Activated CD8-positive, alpha-beta memory T cell treated with anti-CD3 and anti-CD28 coated beads for 48 hours (primary cell): ENCODE measurements around the gene SLC6A9.

Experiments
- DNase-seq, 3 experiments: peaks; one replicate each; pipeline ENCODE4 v3.0.0-alpha.2; 2020; ENCODE audit warnings: low read depth in 2 of 3, low spot score in 2 of 3

SLC6A9 gene

DNA sequence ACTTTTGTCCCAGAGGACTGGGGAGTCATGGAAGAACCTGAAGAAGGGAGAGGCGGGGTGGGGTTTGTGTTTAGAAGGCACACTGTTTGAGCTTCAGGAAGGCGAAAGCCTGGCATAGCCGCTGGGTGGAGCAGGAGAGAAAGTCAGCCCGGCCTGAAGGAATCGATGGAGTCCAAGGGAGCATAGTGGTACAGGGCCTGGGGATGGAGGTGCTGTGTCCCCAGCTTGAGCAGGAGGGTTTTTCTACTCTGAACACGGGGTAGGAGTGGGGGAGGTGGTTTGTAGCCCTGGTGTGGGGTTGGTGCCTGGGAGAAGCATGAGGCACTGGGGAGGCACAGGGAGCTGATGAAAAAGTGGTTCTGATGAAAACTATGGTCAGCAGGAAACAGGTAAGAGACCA is 44.5 kb downstream of the SLC6A9 start:
- no peak for DNase-seq

DNA sequence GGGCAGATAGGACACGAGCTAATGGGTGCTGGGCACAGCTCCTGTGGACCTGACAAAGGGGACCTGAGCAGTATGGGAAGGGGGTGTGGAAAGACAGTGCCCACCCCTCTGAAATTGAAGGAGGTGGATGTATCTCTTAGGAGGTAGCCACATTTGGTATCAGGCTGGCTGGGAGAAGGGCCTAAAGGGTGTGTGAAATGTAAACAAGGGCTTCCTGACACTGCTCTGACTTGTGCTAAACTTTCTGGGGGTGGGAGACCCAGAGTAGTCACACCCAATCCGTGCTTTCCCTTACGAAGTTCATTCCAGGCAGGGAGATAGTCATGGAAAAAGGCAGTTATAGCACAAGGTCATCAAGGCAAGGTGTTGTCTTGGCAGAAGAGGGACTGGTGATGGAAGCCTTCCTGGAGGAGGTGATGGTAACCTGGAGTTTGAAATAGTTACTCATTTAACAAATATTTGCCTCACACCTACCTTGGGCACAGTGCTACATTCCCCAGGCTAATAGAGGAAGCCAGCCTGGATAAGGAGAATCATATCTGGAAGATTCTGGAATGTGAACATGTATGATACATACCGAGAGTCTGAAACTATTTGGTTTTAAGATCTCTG is 45.2 kb downstream of the SLC6A9 start:
- DNase-seq, result no peak

DNA sequence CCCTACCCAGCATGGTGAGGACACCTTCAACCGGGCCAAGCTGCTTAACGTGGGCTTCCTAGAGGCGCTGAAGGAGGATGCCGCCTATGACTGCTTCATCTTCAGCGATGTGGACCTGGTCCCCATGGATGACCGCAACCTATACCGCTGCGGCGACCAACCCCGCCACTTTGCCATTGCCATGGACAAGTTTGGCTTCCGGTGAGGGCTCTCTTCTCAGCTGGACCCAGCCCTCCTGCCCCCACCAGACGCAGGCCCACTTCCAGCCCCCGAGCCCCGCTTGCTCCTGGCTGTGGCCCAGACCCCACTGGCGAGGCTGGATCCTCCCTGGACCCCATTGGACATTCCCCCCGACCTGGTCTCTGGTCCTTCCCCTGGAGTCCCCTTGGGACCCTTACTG is 46.4 kb downstream of the SLC6A9 start:
- DNase-seq, result no peak

DNA sequence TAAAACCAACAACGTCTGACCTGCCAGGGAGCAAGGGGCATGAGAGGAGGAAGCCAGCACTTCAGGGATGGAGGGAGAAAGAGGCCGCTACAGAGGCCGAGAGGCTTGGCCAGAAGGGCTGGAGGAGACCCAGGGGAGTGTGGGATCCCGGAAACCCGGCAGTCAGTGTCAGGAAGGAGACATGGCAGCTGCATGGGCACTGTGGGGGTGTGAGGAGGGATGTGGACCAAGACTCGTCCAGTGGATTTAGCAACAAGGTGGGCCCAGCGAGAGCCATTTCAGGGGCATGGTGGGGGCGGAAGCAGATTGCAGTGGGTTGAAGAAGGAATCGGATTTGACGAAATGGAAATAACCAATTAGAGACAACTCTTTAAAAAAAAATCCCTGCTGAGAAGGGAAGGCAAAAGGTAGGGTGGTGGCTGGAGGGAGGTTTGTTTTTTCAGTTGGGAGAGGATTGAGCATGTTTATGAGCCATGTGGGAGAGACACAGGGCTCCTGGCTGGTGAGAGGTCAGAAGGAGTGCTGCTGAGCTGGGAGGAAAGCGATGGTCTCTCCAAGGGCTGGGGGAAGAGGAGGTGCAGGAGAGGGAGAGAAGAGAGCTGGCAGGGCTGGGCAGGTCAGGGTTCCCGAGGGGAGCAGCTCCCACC is 47.9 kb downstream of the SLC6A9 start:
- no peak for DNase-seq

DNA sequence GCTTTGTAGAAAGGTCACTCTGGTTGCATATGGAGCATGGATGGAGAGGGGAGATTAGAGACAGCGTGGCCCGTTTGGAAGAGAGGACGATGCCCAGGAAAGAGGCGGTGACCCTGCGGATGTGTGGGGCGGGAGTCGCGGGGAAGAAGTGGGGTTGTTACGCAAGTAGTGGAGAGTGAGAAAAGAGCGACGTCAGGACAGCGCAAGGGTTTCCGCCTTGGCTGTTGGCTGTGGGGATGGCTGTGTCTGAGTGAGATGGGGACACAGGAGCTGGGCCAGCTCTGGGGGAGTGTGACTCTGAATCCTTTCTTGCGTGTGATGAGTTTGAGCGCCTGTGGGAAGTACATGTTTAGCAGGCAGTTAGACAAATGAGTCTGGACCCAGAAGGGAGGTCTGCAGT is 48.5 kb downstream of the SLC6A9 start:
- no peak for DNase-seq

DNA sequence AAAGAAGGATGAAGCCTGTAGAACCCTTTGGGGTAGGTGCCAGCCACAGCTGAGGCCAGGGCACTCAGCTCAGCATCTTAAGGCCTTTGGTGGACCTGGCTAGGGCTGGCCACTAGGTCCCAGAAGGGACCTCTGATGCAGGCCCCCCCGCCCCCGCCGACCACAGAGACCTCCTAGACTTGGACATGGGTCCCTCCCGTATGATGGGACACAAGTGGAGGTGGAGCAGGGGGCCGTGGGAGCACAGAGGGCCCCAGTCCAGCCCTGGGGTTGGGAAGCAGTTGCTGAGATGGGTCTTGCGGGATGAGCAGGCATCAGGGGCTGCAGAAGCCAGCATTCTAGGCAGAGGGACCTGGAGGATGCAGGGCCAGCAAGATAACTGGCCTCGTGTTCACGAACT is 49.0 kb downstream of the SLC6A9 start:
- DNase-seq, result no peak

DNA sequence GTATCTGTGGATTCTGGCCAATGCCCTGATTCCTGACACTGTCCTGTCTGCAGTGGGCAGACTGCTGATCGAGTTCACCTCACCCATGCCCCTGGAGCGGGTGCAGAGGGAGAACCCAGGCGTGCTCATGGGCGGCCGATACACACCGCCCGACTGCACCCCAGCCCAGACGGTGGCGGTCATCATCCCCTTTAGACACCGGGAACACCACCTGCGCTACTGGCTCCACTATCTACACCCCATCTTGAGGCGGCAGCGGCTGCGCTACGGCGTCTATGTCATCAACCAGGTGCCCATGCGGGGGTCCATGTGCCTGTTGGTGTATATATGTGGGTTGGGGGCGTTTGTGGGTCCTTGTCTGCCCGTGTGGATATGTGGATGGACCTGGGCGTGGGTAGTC is 49.6 kb downstream of the SLC6A9 start:
- DNase-seq, result no peak

DNA sequence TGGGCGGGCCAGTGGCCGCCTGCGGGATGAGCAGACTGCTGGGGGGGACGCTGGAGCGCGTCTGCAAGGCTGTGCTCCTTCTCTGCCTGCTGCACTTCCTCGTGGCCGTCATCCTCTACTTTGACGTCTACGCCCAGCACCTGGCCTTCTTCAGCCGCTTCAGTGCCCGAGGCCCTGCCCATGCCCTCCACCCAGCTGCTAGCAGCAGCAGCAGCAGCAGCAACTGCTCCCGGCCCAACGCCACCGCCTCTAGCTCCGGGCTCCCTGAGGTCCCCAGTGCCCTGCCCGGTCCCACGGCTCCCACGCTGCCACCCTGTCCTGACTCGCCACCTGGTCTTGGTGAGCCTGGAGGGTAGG is 50.1 kb downstream of the SLC6A9 start:
- DNase-seq, result no peak

DNA sequence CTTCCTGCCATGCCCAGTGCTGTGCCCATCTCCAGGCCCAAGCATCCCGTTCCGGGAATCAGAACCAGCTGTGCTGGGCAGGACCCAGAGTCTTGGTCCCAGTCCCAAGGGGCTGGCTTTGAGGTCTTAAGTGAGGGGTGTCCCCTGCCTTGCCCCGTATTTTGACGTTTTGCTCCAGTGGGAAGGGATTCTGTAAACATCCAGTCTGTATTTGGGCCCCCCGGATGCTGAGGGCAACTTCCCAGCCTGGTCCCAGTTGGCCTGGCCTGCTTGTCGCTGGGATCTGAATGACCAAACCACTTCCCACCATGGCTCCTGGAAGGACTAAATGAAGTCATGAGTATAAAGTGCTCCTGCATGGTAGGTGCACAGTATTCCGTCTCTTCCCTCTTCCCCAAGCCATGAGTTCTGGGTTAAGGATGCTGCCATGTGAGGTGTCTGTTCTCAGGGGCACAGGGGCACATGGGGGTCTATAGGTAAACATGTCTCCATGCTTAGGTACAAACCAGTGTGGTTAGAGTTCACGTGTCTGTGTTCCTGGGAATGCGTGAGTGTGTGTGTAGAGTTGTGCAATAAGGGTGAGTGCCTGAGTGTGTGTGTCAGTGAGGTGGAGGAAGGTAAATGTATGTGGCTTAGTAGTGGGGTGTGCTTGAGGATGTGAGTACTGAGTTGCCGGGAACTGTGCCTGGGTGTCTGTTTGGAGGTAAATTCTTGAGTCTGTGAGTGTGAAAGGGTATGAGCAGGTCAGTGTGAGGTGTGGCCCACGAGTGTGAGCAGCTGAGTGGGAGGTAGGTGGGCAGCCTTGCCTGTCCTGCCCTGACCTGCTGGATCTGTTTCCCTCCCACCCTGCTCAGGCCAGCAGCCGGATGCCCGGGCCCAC is 50.8 kb downstream of the SLC6A9 start:
- no peak for DNase-seq

DNA sequence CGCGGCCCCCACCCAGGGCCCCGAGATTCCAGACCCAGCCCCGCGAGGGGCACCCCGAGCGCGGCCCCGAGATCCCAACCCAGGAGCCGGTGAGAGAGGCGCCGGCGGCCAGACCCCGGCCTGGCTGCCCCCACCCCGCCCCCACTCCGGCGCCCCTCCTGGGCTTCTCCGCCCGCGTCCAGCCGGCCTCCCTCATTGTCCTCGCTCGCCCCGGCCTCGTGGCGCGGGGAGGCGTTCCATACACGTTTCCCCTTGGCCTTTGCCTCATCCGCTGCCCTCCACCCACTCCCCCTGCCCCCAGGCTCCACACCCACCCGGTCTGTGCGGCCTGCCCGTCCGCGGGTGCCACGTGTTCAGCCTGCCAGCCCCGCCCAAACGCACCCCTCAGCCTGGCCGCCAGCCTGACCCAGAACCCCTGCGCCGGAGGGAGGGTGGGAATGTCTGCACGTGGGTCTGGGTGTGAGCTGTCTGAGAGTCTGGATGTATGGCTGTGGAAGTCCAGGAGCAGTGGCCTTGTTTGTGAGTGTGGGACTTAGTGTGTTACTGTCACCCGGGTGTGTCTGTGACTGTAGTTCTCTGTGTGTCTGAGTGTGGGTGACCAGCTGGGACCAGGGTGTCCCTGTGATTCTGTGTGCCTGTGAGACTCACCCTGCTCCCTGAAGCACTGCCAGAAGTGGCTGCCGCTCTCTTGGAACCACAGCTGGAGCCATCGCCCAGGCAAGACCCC is 51.6 kb downstream of the SLC6A9 start:
- no peak for DNase-seq

DNA sequence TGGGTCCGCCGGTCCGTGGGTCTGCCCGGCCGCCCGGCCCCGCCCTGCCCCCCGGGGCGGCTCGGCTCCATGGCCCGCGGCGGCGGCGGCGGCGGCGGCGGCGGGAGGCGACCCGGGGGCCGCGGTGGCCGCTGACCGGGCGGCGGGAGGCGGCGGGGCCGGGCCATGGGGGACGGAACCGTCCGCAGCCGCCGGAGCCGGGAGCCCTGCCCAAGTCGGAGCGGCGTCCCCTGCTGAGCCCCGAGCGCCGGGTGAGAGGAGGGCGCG is 52.1 kb downstream of the SLC6A9 start:
- no peak for DNase-seq

DNA sequence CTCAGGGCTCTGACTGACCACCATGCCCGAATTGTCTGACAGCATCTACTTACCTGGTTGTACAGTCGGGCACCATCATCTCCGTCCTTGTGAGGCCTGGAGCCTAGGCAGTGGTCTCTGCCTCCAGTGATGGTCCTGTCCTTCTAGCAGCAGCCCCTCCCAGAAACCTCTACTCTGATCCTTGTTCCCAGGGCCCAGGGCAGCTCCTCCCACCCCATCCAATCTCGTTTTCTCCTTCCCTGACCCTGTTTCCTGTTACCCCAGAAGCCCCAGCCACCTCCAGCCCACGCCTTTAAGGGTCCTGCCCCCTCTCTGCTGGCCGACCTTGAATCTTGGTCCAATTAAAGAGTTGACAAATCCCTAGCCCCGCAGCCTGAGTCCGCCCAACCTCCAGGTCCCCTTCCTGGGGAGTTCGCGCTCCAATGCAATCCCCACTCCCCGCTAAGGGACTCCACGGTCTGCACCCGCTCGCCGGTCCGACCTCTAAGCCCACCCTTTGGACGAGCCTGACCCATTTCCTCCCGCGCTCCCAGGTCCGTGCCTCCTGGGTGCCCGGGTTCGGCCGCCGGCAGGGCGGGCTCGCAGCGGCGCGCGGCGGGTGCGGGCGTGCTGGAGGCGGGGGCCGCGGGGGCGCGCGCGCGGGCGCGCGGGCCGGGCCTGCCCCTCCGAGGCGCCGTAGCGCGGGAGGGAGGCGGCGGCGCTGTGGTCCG is 52.6 kb downstream of the SLC6A9 start, which contains the start of gene B4GALT2:
B4GALT2 (plus strand) TSS at position 660 of the 710 bp plus-strand sequence. CDS start 1,951 bp downstream, outside the sequence.
- DNase-seq, result peak in 1 of 3 experiments; percentile 38

DNA sequence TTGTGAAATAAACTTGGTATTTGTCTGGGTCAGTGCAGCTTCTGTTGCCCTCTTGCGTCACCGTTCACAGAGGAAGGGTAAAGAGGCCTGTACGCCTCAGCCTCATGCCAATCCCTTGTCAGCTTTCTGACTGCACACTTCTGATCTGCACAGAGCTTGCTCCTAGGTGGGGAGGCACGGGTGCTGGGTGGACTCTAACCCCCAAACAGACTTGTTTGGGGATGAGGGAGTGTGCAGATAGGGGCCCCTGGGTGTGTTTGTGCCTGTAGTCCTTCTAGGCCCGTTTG is 53.1 kb downstream of the SLC6A9 start:
- DNase-seq, result no peak

DNA sequence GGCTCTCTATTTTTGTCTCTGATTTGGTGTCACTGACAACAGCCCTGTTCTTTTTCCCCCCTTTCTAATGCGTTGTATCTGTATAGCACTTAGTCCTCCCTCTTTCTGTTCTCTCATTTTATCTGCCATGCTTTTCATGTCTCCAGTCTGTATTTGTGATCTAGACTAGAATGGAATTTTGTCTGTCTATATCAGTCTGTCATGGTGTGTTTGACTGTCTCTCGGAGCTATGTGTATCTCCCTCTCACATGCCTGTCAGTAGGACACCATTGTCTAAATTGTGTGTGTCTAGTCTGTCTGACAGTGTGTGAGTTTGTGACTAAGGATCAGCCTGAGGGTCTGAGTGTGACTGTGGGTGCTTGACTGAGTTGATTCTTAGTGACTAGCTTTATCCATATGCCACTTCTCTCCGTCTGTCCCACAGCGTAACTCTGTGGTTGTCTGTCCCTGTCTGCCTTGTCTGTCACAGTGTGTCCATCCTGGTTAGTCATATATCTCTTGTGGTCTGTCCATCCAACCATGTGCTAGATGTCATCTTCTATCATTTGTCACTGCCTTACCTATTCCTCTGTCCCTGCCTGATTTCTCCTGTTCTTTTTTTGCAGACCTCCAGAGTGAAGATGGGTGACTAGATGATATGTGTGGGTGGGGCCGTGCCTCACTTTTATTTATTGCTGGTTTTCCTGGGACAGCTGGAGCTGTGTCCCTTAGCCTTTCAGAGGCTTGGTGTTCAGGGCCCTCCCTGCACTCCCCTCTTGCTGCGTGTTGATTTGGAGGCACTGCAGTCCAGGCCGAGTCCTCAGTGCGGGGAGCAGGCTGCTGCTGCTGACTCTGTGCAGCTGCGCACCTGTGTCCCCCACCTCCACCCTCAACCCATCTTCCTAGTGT is 53.6 kb downstream of the SLC6A9 start:
- DNase-seq, result no peak

DNA sequence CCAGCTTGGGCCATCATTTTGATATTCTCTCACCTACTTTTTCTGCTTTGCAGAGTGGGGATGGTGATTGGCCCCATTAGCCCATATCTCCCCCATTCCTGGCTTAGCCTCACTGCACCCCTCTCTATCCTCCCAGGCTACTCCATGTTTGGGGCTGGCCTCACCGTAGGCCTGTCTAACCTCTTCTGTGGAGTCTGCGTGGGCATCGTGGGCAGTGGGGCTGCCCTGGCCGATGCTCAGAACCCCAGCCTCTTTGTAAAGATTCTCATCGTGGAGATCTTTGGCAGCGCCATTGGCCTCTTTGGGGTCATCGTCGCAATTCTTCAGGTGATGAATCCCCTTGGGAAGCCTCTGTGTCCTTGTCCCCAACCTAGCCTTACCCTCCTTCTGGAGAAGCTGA is 54.4 kb downstream of the SLC6A9 start:
- DNase-seq, result no peak

DNA sequence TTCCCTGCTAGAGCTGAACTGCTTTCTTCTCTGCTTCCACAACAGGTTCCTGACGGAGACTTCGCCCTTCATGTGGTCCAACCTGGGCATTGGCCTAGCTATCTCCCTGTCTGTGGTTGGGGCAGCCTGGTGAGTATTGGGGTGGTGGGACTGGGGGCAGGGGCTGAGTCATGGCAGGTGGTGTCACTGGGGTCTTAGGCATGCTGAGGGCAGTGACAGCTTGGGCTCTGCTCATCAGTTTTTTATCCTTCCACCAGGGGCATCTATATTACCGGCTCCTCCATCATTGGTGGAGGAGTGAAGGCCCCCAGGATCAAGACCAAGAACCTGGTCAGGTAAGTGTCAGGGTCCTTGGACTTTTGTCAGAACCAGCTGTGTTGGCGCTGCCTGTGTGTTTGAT is 55.2 kb downstream of the SLC6A9 start:
- DNase-seq, result no peak

DNA sequence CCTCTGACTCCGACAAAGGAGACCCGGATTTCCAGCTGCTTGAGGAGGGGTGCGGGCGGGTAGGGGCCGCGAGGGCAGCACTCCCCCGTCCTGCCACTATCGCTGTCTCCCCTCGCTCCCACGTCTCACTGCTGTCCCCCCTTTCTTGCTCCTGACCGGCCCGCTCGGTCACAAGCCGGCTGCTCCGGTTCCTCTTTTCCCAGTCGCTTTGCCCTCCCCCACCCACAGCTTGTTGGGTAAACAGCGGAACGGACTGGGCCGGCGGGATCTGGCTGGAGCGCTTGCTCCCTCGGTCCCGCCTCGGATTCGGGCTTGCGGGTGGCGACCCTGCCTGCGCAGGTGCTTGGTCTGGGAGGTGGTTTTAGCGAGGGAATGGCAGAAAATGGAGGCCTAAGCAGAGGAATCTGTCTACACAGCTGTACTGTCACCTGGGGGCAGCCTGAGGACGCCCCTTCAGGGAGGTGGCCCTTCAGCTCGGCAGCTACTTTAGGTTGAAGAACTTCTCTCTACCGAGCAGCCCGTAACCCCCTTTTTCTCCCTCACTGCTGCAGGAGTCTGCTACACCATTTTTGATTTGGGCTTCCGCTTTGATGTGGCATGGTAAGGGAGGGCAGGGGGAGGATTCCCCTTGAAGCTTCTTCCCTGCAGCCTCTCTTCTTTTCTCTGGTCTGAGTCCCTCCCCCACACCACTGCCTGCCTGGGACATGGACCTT is 55.9 kb downstream of the SLC6A9 start:
- no peak for DNase-seq

DNA sequence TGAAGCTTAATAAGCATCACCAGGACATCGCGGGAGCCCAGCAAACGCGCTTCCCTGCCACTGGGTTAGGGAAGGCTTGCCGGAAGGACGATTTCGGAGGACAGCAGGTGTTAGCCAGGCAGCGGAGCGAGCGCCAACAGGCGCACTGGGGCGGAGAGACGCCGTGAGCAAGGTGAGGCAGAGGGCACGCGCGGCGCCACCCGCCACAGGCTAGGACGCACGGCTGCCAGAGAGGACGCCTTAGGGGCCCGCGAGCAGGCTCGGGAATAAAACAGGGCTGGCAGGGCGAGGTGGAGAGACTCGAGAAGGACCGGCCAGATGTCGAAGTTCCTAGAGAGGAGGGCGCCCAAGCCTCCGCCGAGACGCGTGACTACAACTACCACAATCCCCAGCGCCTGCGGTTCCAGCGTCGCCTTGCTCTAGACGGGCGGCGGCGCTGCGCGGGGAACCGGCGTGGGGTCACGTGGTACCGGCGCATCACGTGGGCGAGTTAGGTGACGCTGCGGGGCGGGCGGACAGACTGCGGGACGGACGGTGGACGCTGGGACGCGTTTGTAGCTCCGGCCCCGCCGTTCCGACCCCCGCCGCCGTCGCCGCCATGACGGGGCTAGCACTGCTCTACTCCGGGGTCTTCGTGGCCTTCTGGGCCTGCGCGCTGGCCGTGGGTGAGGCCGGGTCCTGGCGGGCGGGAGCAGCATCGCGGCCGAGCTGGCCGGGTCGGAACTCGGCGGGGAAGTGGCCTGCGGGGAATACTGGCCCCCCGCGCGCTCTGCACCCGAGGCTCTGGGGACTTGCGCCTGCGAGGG is 56.6 kb downstream of the SLC6A9 start, which contains the start of gene ATP6V0B:
ATP6V0B (plus strand) TSS at position 518 of the 806 bp plus-strand sequence; CDS start at position 599, 81 bp downstream.
- DNase-seq, result peak; percentile 88 to 94 (median 89)

DNA sequence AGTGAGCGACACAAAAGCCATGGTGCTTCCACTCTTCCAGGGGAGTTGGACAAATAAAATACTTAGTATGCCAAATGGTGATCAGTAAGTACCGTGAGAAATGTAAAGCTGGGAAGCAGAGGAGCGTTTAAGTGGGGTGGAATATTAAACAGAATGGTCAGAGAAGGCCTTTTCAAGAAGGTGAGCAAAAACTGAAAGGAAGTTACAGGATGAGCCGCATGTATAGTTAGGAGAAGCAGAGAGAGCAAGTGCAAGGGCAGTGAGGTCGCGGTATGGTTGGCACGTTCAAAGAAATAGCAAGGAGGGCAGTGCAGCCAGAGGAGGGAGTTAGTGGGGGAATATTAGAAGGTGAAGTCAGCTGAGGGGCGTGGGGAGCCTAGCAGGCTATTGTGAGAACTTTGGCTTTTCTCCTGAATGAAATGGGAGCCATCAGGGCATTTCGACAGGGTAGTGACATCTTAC is 57.2 kb downstream of the SLC6A9 start:
- no peak for DNase-seq
